ENCODE data around the gene ROPN1B.

The ROPN1B gene

DNA sequence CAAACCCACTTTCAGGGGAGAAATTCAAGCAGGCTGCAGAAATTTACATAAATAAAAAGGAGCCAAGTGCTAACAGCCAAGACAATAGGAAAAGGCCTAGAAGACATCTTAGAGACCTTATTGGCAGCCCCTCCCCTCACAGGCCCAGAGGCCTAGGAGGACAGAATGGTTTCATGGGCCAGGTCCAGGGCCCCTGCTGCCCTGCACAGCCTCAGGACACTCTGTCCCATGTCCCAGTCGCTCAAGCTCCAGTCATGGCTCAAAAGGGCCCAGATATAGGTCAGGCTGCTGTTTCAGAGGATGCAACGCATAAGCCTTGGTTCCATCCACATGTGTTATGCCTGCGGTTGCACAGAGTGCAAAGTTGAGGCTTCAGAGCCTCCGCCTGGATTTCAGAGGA is 59.1 kb downstream of the ROPN1B start:
- DNase-seq (ENCODE audit: low read depth in 2 of 2), result no peak

DNA sequence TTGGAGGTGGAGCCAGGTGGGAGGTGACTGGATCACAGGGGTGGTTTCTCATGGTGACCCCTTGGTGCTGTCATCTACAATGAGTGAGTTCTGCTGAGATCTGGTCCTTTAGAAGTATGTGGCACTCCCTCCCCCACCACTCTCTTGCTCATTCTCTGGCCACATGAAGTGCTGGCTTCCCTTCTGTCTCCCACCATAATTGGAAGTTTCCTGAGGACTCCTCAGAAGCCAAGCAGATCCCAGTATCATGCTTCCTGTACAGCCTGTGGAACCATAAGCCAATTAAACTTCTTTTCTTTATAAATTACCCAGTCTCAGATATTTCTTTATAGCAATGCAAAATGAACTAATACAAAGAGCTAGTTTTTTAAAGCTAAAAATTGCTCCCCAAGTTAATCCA is 60.3 kb downstream of the ROPN1B start:
- no peak for DNase-seq (ENCODE audit: low read depth in 2 of 2)

DNA sequence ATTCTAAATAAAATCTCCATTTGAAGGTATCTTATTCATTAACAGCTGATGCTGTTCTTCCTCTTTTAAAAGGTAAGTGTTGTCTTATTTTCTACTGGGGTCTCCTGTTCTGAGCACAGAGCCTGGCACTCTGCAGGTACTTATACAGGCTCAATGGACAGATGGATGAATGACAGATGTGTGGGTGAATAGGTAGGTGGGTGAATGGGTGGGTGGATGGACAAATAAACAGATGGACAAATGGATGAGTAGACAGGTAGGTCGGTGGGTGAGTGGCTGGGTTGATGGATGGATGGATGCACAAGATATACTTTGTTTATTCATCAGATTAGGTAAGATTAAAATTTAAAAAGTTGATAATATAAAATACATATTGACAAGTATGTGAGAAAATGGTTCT is 61.5 kb downstream of the ROPN1B start:
- DNase-seq (ENCODE audit: low read depth in 2 of 2), result no peak

DNA sequence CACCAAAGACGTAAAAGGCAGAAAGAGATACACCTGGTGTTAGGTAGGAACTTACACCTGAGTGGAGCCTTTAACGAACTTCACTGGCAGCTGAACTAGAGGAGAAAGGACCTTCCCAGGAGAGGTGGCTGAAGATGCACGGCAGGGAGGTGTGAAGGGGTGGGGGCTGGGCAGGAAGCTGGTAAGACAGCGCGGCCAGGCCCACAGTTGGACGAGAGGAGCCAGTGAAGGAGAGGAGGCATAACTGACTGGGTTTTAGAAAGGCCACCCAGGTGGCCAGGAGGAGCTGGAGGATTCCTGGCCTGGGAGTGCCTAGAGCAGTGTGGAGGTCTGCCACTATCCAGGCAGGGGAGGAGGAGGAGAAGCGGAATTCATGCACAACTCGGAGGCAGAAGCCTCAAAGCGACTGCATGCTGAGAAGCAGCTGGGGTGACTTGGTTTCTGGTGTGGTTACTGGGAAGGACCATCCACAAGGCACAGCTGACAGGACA is 63.0 kb downstream of the ROPN1B start:
- no peak for DNase-seq (ENCODE audit: low read depth in 2 of 2)

All from stimulated activated CD8-positive, alpha-beta memory T cell treated with anti-CD3 and anti-CD28 coated beads, Interleukin-15, amount 100 ng/mL, for 48 hours (primary cell).